HCEC 1CT (cell line): ENCODE results near the gene FOXP1.

Source experiments
- DNase-seq: peaks from one replicate; pipeline ENCODE4 v3.0.0-alpha.2; 2017

FOXP1 gene

DNA sequence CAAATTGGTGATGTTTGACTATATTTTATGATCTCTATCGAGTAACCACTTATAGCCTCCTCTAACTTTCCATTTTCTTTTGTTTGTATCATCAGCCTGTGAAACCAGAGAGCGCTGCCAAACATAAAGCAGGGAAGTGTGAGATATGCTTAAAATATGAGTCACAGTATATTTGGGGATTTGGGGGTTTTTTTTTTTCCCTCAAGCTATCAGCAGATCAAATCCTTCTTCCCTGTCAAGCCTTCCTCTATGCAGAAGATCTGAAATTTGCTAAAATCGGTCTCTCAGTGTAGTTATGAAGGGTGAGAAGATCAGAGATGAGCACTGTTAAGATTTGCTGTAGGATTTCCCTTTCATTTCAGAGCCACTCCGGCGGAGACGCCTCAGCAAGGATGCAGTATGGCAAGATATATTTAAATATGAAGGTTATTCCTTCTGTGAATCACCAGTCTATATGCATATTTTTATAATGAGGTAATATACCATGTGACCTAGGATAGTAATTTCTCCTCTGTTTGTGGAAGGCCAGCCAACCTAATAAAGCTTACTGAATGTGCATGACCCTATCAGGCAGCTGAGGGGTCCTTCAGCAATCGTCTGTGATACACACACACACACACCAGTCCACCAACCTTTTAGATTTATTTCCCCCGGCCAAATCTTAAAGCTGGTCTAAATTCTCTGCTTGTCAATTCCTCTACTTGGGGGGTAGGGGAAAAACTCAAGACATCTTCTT is 474.1 kb downstream of the FOXP1 start:
- DNase-seq: peak; percentile 90

DNA sequence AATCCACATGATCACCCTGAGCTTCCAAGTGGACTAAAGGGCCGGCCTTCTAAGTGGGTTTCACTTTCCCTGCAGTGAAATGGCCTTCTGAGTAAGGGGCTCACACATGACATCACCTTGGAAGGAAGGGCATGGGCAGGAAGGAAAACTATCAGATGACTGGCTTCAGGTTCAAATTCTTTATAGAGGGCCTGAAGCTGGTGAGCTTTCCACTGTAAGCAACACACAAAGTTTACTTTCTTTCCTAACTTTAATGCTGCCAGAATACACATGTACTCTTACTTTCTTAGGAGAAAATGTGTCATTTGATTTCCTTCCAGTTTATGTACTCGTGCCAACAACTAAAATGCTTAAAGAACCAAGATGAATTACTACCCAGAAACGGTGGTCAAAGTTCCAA is 475.6 kb downstream of the FOXP1 start:
- DNase-seq: no peak

DNA sequence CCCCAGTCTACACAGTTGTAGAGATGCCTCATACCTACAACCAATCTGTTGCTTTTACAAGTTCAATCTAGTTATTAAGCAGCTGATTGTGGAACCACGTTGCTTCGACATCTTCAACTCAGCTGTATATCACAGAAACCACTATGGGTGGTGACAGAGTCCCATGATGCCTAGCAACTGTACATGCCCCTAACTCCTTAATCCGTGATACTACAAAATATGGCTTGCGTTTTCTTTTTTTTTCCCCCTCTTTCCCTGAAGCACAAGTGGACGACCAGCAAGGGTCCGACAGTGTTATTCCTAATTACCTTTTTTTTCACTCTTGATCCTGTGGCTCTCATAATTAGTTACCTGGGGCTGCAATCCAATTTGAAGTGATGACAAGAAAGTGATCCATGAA is 478.6 kb downstream of the FOXP1 start:
- no peak for DNase-seq

DNA sequence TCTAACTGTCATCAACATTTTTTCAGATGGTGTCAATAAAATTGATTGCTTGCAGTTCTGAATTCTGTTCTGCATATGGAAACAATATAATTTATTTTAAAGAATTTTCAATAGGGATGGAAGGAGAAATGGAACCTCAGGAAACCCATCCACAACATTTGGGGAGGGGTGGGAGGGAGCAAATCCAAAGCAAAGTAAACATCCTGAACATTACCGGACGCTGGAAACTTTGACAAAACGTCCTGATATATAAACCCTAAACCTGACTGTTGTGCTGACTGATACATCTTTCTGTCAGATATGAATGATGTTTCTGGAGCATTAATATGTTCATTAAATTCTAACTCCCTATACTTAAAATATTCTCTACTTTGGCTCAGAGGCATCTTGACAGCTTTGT is 479.0 kb downstream of the FOXP1 start:
- no peak for DNase-seq

DNA sequence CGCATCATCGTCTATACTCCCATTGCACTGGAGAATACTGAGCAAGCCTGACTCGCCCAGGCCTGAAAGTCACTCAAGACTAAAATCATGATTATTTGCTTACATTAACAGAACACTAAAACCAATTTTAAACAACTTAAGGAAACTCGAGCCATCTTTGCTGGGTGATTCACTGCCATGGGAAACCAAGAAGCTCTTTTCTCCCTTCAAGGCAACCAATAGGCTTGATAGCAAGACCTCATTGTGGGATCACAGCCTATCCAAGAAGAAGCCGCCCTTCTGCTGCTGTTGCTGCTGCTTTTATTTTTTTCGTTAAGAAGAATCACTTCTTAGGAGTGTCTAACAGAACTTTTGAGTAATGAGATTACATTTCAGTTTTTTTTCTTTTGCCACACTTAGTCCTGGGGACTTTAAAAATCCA is 479.4 kb downstream of the FOXP1 start:
- peak; percentile 95 for DNase-seq

DNA sequence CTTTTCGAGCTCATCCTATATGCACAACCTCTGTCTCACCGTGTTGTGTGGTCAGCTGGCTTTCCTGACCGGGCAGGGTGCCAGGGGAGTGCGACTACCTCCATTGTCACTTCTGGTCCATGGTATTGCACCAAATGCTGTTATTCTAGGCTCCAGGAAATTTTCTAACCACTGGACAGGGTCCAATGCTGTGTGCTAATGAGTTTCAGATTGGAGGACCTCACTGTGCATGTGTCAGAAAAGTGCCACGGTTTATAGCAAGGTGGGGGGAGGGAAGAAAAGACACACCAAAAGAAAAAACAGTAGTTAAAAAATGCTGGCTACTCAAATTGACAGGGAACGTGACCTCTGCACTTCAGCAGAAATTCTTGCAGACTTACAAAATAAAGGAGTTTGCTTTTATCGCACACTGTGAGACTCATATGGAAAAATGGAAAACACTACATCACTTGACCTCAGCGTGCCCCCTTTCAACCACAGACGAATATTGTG is 480.1 kb downstream of the FOXP1 start:
- peak; percentile 75 for DNase-seq

DNA sequence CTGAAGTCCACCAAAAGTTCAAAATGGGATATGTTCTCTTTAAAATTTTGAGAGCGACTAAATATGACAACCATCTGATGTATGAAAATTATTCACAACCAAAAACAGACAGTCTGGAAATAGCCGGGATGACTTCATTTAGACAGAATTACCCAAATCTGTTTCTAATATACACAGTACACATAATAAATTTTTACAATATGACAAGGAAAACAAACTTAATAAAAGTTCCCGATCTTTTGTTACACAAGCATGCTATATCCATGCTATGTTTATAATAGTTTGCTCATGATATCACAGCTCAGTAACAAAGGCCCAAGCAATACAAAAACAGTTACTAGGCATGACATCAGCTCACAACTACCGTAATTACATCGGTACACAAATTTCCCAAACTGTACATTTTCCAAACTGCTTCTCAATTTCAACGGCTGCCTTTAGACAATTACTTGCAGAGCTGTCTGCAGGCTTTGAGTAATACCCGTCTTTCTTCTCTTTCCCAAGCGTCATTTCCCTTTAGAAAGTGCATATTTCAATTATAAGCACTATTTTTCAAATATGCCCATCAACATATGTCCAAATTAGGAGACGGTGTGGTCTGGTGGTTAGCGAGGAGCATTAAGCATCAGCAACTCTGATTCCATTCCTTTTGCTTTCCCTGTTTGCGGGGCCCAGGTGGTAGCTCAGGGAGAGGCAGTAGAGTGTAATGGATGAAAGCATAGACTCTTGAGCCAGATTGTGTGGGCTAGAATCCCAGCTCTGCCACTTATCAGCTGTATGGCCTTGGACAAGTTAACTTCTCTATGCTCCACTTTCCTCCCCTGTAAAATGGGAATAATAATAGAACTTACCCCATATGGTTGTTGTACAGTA is 481.2 kb downstream of the FOXP1 start:
- peak; percentile 99 for DNase-seq

DNA sequence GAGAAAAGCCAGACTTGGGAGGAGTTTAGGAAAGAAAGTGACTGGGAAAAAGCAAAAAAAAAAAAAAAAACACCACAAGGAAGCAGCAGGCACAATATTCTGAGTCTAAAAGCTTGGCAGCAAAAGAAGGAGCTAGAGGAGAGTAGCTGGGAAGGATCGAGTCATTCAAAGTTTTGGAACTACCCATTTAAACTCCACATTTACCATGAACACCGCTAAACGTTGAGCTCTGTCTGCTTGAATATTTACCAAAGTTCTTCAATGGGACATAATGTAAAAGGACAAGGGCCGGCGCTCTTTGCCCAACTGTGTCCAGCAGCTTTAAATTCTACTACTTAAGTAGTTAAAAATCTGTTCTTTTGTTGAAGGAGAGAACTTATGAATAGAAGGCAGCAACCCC is 481.9 kb downstream of the FOXP1 start:
- DNase-seq: no peak

DNA sequence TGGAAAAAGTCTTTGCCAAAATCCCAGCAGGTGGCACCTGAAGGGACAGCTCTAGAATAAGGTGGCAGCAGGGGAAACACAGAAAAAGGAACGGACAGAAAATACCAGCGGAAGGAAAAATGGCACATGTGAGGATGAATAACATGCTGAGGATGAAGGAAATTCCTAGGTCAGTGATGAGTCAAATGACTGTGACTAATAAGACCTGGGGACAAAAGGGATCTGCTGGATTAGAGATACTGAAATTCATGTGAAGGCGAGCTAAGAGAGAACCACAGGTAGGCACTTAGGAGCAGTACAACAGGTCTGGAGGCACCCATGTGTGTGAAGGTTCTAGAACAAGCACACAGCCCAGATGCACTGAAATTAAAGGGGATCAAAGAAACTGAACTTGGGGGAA is 482.5 kb downstream of the FOXP1 start:
- DNase-seq: peak; percentile 86

DNA sequence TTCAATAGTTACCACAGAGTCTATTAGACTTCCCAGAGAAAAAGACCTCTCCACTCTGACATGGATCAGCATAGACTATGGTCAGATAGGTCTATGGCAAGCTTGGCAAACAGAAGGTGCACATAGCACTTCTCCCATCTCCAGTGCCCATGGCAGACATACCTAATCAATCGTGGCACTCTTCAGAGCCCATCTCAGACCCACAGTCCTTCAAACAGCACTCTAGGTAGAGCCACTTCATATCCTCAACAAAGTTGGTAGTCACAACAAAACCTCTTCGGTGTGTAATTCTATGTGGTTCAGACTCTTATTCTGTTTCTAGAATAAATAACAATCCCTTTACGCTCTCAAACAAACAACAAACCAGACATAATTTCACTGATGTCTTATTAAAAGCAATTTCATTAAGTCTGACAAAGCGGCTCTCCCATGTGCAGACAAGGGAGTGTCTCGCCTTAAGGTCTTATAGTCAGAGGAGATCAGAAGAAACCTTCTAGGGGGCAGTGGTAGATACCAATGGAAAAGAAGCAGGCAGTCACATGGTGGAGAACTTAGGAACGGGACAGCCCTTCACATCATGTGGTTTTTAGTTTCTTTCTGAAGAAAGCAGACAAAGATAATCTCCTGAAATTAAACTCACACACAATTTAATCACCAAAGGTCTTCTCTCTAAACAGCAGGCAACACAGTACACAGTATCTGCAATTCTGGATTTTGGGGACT is 483.4 kb downstream of the FOXP1 start:
- DNase-seq: no peak

DNA sequence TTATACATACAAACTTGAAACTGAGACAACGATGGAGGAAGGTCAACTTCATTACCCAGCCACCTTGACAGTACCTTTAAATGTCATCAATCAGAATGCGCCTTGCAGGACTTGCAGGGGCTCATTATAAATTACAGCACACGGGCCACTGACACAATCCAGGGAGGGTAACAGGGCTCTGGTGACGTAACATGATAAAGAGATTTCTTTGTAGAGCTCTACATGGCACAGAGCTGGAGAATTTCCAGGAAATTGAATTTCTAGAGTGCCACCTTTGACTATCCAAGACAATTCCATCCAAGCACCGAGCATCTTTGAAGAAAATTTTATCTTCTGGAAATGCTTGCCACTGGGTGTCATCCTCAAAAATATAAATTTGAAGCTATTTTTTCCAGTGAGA is 486.0 kb downstream of the FOXP1 start:
- DNase-seq: no peak

DNA sequence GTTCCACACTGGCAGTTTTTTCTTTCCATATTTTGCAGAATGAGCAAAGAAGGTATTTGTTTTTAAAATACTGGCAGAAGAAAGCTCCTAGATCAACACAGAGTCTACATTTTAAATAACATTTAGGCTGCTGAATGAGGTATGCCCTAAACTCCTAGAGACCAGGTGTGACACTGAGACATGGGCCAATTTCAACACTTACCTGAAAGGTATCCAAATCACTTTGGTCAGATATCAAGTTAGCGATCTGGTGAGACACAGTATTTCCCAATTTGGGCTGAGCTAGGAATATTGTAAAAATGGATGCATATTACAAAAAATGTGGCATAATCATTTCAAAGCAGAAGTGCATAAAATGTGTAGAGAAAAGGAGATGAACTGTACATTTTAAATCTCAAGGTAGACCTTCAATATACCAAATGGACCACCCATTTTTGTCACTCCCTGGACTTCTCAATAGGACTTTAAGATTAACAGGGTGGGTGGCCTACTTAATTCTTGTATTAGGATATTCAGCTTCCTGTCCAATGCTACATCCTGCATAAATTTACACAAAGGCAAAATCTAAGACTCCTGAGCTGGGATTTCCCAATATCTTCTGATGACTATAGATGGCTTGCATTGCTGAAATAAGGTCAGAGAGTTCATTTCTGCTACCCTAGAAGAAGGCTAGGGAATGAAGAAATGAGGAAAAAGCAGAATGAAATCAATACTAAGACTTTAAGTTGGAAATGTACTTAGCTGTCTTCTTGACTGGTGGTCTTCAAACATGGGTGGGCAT is 487.8 kb downstream of the FOXP1 start:
- peak; percentile 60 for DNase-seq

DNA sequence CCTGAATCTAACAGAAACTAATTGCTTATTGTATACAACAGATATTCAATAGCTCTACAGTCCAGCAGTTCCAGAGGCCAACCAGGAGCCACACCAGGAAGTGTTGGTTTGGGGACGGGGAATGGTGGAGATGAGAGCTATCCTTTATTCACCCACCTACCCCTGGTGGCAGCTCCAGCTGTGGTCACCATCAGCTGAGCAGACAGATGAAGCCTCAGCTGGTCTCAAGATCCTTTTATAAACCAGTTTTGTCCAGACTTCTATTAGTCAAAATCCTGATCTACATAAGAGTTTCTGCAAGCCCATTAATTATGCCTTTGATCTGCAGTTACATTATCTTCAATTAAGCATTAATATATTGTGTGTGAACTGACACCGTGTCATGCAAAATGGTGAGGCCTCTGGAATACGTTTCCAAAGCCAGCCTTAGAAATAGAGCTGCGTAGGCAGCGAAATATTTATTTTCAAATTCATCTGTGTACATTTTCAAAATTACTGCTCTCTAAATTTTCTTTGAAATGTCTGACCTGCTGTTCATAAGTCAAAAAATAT is 488.8 kb downstream of the FOXP1 start:
- DNase-seq: no peak

DNA sequence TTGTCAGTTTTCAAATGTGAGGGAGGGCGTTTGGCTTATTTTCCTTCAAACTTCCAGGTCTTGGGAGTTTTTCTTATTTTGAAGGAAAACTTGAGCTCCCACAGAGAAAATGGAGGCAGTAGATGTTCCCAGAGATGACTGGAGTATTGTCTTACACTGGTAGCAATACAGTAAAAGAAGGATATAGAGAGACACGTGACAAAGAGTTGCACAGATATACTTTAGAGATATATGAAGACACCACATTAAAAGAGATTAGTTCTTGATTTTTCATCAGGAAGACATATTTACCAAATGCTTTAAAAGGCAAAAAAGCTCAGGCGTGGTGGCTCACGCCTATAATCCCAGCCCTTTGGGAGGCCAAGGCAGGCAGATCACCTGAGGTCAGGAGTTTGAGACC is 490.9 kb downstream of the FOXP1 start:
- no peak for DNase-seq

DNA sequence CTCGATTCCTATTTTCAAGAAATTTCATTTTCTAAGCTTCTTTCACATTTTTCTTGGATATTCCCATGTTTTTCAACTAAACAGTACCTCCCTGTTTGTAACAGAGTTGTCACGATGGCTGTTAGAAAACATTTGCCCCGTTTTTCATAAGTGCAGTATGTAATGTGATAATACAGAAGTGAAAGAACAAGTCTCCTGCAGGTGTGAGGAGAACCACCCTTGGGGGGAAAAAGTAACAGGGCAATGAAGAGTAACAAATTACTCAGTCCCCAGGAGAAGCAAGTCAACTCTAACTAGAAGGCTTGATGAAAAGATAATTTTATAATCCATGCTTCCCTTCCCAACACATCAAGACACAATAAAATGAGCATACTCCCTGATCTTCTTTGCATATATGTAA is 493.3 kb downstream of the FOXP1 start:
- no peak for DNase-seq

DNA sequence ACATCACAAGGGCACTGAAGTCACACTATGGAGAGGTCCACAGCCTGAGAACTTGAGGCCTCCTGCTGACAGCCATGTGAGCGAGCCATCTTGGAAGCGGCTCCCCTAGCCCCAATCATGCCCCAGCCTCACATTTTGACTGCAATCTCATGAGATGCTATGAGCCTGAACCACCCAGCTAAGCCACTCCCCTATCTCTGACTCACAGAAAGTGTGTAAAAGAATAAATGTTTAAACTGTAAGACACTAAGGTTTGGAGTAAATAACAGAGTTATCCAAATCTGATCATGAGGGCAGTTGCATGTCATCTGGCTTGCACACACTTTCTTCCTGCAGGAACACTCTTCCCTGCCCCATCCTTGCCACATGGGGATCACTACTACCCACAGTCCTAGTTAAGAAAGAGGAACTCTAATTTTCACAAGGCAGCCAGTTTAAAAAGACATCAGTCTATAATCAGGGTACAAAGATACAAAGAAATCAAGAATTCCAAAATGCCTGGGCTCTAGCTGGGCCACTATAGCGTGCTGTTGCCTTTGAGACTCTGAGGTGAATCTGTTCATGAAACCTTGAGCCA is 494.2 kb downstream of the FOXP1 start:
- peak; percentile 66 for DNase-seq

DNA sequence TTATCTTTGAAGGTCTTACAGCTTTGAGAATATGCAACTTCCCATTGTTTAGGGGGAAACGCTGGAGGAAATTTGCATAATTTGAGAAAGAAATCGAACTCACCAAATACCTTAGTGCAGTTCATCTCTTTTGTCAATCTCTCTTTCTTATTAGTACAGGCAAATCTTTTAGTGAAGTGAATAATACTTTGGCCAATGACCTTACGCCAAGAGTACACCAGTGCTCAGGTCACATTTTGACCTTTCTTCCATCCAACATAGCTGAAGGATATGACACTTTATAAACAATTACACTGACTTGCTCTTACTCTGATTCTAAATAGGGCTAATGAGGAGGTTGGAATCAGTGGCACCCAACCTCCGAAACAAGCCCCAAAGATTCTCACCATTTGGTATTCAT is 494.8 kb downstream of the FOXP1 start:
- no peak for DNase-seq

DNA sequence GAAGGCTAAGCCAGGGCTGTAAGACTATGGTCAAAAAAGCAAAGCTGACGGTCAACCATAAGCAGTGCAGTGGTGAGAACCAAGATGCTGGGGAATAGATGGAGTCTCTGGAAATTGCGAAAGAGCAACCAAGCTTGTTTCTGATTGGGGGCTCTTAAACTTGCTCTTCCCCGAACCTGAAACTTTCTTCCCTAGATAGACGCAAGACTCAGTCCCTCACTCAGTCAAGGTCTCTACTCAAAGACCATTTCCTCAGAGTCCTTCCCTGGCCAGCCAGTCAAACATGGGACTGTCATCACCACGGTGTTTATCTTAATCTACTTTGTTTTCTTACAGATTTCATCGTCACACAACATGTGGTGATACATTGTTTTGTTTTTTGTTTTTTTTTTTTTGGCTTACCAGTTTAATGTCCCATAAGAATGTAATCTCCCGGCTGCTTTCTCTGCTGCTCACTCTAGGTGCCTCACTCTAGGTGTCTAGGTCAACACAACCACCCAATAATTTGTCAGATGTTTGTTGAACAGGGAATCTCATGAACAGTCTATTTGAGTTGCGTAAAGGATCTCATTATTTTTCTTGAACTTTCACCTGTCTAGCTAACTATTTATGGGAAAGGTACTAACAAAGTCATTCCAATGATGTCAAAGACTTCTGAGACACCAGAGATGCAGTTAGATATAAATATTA is 495.4 kb downstream of the FOXP1 start:
- no peak for DNase-seq

DNA sequence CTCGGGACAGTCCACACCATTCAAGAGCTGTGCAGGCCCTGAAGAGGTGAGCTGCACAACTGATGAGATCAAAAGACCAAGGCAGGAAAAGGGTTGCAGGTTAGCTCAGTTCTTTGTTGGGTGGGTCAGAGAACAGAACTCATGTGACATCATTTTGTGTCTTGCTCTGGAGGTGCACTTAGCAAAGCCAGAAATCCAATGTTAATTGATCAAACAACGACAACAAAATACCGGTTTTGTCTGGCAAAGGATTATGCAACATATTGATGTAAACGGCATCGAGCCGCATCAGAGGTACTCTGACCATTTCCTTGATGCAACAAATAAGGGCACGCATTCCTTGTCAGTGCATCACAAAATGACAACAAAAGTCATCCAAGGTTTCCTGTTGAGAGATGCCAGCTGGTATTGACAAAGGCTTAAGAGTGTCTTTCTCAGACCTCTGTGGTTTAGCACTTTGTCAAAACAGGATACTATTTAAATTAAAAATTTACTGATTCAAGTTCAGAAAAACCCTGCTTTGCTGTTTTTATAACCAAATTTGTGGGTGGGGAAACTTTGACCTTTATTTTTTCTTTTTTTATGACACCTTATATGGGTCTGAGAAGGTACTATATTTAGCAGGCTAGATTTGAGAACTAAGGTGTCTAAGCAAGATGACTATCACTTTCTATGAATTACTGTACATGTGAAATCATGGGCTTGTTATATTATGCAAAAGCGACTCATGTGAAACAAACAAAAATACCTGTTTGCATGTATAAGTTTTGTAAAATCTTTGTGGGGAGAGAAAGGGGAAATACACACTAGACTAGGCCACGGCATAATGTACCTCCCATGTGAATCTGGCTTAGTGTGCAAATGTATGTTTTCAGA is 496.1 kb downstream of the FOXP1 start:
- peak; percentile 92 for DNase-seq

DNA sequence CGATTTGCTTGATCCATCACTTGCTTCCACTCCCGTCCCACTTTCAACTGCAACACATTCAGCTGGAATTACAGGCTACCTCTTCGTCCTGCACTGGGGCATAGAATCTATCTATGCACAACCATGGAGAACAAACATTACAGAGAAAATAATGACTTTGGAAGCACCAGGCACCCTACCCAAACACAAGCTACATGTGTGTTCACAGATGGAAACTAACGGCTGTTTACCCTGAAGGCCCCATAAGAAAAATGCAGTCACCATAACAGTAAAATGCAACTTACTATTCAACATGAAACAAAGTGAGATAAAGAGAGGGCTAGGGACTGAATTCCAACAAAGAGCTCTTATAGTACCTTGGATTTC is 496.8 kb downstream of the FOXP1 start:
- no peak for DNase-seq
